A673 (cell line): ENCODE measurements around the gene PTGIS. TPM values are rescaled to one million over a fixed set of nuclear protein-coding genes. Genes with fewer than 3 reads are reported as not detected.

Experiments
- BruUV-seq: library from RNA; stranded (reverse); fragments of 400-500 nt; replicated peaks from 2 replicates; lab custom pipeline; 2021; lab: Mats Ljungman, UMichigan
- CTCF ChIA-PET: fragments of 300-600 bp; sonication (Branson Sonifier 250); formaldehyde crosslinking; loops from one replicate; lab custom pipeline; 2022; ENCODE audit warnings: antibody characterized with exemption; lab: Charles Lee
- POLR2A ChIA-PET: fragments of 300-600 bp; sonication (Branson Sonifier 250); formaldehyde crosslinking; loops from one replicate; lab custom pipeline; 2022; ENCODE audit warnings: antibody characterized with exemption; ENCODE audit not compliant: low non-redundant PET; lab: Charles Lee
- DNase-seq: peaks from one replicate; pipeline ENCODE4 v3.0.0-alpha.2; 2015; ENCODE audit warnings: low spot score
- H3K27ac ChIP-seq: fragments of 200-600 bp; sonication (generic); 2 replicates; pipeline ENCODE4 v1.5.1; 2016; ENCODE audit warnings: mixed run types, low read depth, mild to moderate bottlenecking, mixed read lengths, antibody characterized with exemption, low read length; ENCODE audit not compliant: poor library complexity, severe bottlenecking
- H3K27me3 ChIP-seq: fragments of 200-600 bp; sonication (generic); replicated peaks from 2 replicates; pipeline ENCODE4 v1.6.1; 2017; ENCODE audit warnings: mixed run types, low read depth, mild to moderate bottlenecking, mixed read lengths, antibody characterized with exemption, low read length; ENCODE audit not compliant: insufficient read depth, poor library complexity
- H3K36me3 ChIP-seq: fragments of 200-600 bp; sonication (generic); 2 replicates; pipeline ENCODE4 v1.6.1; 2016; ENCODE audit warnings: mixed run types, mild to moderate bottlenecking, mixed read lengths, antibody characterized with exemption, low read length; ENCODE audit not compliant: insufficient read depth, poor library complexity, severe bottlenecking
- H3K4me1 ChIP-seq: fragments of 200-600 bp; sonication (generic); 2 replicates; pipeline ENCODE4 v1.6.1; 2017; ENCODE audit warnings: mixed run types, mild to moderate bottlenecking, mixed read lengths, antibody characterized with exemption, low read length; ENCODE audit not compliant: insufficient read depth, poor library complexity, severe bottlenecking
- H3K4me3 ChIP-seq: fragments of 200-600 bp; sonication (generic); 2 replicates; pipeline ENCODE4 v1.5.1; 2016; ENCODE audit warnings: low read depth, mixed run types, mild to moderate bottlenecking, mixed read lengths, low read length; ENCODE audit not compliant: poor library complexity, severe bottlenecking
- H3K9me3 ChIP-seq: fragments of 200-600 bp; sonication (generic); 2 replicates; pipeline ENCODE4 v1.6.1; 2016; ENCODE audit warnings: mixed run types, low read depth, mild to moderate bottlenecking, mixed read lengths, antibody characterized with exemption, low read length; ENCODE audit not compliant: poor library complexity, severe bottlenecking
- EZH2 ChIP-seq: fragments of 200-600 bp; sonication (generic); IDR thresholded peaks from 2 replicates; pipeline ENCODE4 v1.6.1; 2017; ENCODE audit warnings: borderline replicate concordance, low read depth, mild to moderate bottlenecking, mixed read lengths, antibody characterized with exemption, low read length; ENCODE audit not compliant: poor library complexity, severe bottlenecking
- intact Hi-C: fragments of 100-400 bp; cut with micrococcal nuclease; formaldehyde crosslinking; loops from one replicate; pipeline ENCODE4 v1.10.0; 2022; ENCODE audit not compliant: unreplicated experiment
- total RNA-seq: library from RNA; stranded (reverse); gene quantifications from 2 replicates; pipeline ENCODE4 v1.2.3, GENCODE V29; 2021
- TF ChIP-seq, protein P1 (sequence below): fragments of 300-800, 200-600 bp; sonication (generic); conservative IDR thresholded peaks from 2 replicates; pipeline ENCODE4 v1.5.1; 2017; ENCODE audit warnings: low read depth, mild to moderate bottlenecking, antibody characterized with exemption, low read length, moderate library complexity, mixed read lengths

Gene PTGIS
- total RNA-seq, 1 experiment from 2014 or later: not detected

DNA sequence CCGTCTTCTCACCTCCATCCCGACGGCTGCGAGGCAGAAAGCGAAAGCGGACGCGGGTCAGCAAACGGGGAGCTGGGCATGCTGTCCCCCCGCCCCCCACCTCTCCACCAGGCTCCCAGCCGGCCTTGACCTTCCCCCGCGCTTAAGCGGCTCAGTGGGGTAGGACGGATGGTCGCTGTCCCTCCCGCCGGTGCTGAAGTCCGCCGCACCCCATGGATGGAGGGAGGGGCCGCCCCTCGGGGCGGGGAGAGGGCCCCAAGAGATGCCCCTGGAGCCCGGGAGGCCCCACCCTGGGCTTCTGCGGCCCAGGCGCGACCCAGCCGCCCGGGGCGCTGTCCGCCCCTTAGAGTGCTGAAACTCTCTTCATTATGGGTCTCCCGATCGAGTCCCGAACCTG lies 85.3 kb downstream of the PTGIS start, which contains the start of gene KCNB1:
Gene KCNB1, minus strand, starts transcription at position 48 of the 397 bp plus-strand sequence. CDS start 188 bp downstream, outside the sequence.
- ChIA-PET POLR2A (no interaction called here), CTCF (no interaction called here)
- Histone ChIP-seq H3K36me3 (no peaks in the 10 kb centered on the region), H3K4me1 (no peaks in the 10 kb centered on the region), H3K4me3 (no peak within 1 kb of the TSS), H3K27me3 (peaks cover 63% of the 10 kb centered on the region), H3K27ac (no peak within 1 kb of the TSS), H3K9me3 (no peaks in the 10 kb centered on the region)
- intact Hi-C loops: no loop called here
- no TSS peak for BruUV-seq
- DNase-seq: peak; percentile 70
- TF ChIP-seq, protein P1, sequence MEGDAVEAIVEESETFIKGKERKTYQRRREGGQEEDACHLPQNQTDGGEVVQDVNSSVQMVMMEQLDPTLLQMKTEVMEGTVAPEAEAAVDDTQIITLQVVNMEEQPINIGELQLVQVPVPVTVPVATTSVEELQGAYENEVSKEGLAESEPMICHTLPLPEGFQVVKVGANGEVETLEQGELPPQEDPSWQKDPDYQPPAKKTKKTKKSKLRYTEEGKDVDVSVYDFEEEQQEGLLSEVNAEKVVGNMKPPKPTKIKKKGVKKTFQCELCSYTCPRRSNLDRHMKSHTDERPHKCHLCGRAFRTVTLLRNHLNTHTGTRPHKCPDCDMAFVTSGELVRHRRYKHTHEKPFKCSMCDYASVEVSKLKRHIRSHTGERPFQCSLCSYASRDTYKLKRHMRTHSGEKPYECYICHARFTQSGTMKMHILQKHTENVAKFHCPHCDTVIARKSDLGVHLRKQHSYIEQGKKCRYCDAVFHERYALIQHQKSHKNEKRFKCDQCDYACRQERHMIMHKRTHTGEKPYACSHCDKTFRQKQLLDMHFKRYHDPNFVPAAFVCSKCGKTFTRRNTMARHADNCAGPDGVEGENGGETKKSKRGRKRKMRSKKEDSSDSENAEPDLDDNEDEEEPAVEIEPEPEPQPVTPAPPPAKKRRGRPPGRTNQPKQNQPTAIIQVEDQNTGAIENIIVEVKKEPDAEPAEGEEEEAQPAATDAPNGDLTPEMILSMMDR: peak; percentile 31; the same call in 1 of the 2 replicates
- TF ChIP-seq EZH2: no peak

GRCh38 chr20:49482173-49482572 lies 85.8 kb downstream of the PTGIS start:
- no TSS peak for BruUV-seq
- H3K4me3 ChIP-seq: no peak overlapping the region
- no peaks in the 10 kb centered on the region for H3K36me3 ChIP-seq
- peaks cover 59% of the 10 kb centered on the region for H3K27me3 ChIP-seq
- CTCF ChIA-PET: no interaction called here
- H3K9me3 ChIP-seq: no peaks in the 10 kb centered on the region
- POLR2A ChIA-PET: no interaction called here
- H3K4me1 ChIP-seq: no peaks in the 10 kb centered on the region
- intact Hi-C loops: no loop called here
- DNase-seq: no peak
- TF ChIP-seq, protein P1: no peak
- TF ChIP-seq EZH2: no peak
- no peak overlapping the region for H3K27ac ChIP-seq

GRCh38 chr20:49481116-49481515 lies 86.8 kb downstream of the PTGIS start:
- ChIA-PET POLR2A (no interaction called here), CTCF (no interaction called here)
- H3K27me3 ChIP-seq: peaks cover 48% of the 10 kb centered on the region
- BruUV-seq: no TSS peak
- TF ChIP-seq, protein P1: no peak
- TF ChIP-seq EZH2: no peak
- H3K4me1 ChIP-seq: no peaks in the 10 kb centered on the region
- H3K36me3 ChIP-seq: no peaks in the 10 kb centered on the region
- H3K4me3 ChIP-seq: no peak overlapping the region
- H3K9me3 ChIP-seq: no peaks in the 10 kb centered on the region
- intact Hi-C loops: no loop called here
- DNase-seq: no peak
- no peak overlapping the region for H3K27ac ChIP-seq
